GM20000 (cell line): ENCODE data around the gene TRMT1.

ENCODE experiments used
- DNase-seq: peaks from one replicate; pipeline ENCODE4 v3.0.0; 2012; ENCODE audit warnings: low spot score
- TF ChIP-seq, protein P1 (sequence below): IDR thresholded peaks from 2 replicates; pipeline ENCODE4 v1.5.1; 2012; ENCODE audit warnings: mild to moderate bottlenecking, control low read depth; ENCODE audit errors: extremely low read depth, missing control alignments

TRMT1 gene

DNA sequence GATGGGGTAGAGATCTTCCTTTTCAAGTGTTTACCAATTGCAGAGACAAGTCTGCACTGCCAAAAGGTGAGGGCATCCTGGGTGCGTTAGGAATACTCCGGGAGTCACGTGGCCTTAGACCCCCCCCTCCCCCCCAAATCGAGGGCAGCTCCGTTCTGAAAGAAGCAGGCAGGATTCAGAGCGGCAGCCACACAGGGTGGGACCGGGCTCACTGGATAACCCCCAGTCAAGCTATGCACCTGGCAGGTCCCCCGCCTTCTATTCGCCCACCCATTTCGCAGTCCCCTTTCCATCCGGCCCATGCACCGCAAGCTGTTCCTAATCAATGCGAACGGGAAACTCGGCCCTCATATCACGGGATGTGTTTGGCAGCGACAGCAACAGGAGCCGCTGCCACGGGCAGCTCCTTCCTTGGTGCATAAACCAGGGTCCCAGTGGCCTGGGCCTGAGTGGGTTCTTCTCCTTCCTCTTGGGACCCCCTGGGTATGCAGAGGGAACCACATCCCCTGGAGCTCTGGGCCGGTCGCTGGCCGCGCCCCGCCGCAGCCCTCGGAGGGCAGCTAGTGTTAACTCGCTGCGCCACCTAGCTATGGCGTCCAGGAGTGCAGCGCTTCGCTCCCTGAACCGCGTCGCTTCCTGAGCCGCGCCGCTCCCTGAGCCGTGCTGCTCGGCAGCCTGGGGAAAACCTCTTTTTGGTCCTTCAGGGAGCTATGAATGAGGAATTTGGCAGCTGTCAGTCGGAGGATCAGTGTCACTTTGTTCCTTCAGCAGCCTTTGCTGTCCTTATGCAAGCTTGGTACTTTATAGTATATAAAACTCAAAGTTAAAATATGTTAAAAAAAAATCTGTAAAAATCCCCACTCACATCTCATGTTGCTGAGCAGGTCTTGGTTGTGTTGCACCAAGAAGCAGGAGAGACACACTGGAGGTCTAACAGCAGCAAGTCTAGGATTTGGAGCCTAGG, 55.3 kb downstream of the TRMT1 start:
- DNase-seq = peak; percentile 90
- TF ChIP-seq, protein P1, sequence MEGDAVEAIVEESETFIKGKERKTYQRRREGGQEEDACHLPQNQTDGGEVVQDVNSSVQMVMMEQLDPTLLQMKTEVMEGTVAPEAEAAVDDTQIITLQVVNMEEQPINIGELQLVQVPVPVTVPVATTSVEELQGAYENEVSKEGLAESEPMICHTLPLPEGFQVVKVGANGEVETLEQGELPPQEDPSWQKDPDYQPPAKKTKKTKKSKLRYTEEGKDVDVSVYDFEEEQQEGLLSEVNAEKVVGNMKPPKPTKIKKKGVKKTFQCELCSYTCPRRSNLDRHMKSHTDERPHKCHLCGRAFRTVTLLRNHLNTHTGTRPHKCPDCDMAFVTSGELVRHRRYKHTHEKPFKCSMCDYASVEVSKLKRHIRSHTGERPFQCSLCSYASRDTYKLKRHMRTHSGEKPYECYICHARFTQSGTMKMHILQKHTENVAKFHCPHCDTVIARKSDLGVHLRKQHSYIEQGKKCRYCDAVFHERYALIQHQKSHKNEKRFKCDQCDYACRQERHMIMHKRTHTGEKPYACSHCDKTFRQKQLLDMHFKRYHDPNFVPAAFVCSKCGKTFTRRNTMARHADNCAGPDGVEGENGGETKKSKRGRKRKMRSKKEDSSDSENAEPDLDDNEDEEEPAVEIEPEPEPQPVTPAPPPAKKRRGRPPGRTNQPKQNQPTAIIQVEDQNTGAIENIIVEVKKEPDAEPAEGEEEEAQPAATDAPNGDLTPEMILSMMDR = peak; percentile 98

DNA sequence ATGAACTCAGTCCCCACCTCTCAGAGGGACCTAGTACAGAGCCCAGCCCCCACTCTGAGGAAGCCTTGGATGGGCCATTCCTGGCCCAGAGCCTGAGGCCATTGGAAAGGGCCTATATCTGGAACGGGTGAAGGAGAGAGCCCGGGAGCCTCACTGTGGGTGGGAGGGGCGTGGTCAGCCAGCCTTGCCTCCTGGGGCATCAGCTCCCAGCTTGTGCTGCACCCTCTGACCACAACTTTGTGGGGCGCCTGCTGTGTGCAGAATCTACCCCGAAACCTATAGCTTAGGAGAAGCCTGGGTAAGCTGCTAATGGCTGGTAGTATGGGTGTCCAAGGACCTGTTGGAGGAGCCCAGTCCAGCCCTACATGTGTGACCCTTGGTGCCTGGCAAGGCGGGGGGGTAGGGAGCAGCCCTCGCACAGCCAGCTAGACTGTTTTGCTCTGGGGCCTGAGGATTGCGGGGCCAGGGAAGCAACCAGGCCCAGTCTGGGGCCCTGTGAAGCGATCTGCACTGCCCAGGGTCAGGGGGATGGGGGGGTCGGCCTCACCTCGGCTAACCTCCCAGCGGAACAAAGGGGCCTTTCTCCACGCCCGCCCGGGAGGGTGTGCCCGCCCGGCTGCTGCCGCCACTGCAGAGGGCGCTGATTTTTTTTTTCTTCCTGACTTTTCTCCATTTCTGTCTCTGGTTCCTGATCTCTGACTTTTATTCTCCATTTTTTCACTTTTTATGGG, 56.1 kb downstream of the TRMT1 start:
- no peak for DNase-seq
- TF ChIP-seq, protein P1 = no peak

- TF ChIP-seq, protein P1 = no peak
- no peak for DNase-seq
Measured at GRCh38 chr19:13058951-13059660, 57.4 kb downstream of the TRMT1 start.

DNA sequence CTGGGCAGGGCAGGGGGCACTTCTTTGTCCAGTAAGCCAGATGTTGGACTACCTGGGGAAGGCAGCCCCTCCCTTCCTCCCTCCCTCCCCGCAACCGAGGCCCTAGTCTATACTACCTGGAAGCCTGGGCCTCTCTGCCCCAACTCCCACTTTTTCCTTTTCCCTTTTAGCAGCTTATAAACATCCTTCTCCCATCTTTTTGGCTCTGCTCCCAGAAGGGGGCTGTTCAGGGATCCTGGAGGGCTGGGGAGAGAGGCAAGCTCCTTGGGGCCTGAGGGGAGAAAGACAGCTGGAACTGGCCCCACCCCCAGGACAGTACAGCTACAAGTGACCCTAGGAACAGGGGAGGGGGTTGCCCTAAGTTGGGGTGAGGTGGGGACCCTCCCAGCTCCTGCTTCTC, 58.8 kb downstream of the TRMT1 start:
- no peak for DNase-seq

DNA sequence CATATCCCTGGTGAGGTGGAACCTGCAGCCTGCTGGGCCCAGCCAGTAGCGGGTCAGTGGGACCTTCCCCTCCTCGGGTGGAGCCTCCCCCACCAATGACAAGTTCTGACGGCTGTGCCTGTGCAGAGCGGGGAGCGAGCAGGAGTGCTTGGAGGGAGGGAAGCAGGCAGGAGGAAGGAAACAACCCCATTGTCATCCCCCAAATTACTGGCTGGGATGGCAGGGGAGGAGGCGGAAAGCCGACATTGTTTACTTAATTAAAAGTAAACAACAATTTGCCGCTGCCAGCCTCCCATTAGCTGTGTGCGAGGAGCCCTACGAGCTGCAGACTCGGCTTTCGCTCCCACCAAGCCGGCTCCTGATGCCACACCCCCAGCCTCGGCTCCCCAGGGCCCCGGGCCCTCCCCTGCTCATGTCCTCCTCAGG, 59.4 kb downstream of the TRMT1 start:
- no peak for DNase-seq
- TF ChIP-seq, protein P1 = no peak

More for the DNA sequence above, 58.8 kb downstream of the TRMT1 start:
- TF ChIP-seq, protein P1 = no peak

GRCh38 chr19:13056052-13056660, 60.4 kb downstream of the TRMT1 start:
- TF ChIP-seq, protein P1 = no peak
- no peak for DNase-seq
